ENCODE results near the gene ZNF785. TPM values are rescaled to one million over a fixed set of nuclear protein-coding genes. Genes with fewer than 3 reads are reported as not detected.

The ZNF785 gene
- total and polyA plus RNA-seq, 2 of the 13 experiments (the other 11 are each of a cell fraction or from before 2014, with no cell fraction given), result 0.01 TPM; not detected in 1

DNA sequence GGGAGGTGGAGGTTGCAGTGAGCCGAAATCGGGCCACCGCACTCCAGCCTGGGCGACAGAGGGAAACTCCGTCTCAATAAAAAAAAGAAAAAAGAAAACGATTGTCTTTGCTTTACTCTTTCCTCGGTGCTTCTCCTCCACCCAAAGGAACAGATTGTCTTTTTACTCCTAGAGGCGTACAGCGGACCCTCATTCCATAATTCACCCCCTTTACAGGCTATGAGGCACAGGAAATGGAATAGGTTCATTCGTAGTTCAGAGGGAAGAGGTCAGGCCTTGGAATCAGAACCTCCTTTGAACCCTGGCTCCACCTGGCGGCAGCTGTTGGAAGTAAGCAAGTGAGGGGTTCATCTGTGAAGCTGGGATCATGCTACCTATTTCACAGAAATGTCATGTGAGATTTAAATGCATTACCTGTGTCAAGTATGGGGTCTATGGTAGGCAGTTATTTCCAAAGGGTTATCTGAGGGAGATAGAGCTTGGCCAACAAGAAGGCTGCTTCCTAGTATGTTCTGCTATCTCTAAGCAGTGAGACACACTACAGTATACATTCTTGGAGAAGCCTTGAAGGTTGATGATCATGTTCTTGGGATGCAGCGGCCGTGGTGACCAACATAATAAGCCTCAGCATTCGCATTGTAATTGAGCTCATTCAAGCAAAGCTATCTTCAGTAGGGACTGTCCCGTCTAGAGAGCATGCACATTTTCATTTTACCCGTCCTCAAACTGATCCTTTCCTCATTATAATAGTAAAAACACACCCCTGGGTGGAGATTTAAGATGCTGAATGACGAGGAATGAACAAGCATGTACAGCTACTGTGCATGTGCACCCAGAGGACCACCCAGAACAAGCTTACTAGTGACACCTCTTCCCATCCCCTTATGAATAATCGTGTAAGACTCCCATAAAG is 43.4 kb upstream of the ZNF785 start (continued):
- TF ChIP-seq, protein P1, sequence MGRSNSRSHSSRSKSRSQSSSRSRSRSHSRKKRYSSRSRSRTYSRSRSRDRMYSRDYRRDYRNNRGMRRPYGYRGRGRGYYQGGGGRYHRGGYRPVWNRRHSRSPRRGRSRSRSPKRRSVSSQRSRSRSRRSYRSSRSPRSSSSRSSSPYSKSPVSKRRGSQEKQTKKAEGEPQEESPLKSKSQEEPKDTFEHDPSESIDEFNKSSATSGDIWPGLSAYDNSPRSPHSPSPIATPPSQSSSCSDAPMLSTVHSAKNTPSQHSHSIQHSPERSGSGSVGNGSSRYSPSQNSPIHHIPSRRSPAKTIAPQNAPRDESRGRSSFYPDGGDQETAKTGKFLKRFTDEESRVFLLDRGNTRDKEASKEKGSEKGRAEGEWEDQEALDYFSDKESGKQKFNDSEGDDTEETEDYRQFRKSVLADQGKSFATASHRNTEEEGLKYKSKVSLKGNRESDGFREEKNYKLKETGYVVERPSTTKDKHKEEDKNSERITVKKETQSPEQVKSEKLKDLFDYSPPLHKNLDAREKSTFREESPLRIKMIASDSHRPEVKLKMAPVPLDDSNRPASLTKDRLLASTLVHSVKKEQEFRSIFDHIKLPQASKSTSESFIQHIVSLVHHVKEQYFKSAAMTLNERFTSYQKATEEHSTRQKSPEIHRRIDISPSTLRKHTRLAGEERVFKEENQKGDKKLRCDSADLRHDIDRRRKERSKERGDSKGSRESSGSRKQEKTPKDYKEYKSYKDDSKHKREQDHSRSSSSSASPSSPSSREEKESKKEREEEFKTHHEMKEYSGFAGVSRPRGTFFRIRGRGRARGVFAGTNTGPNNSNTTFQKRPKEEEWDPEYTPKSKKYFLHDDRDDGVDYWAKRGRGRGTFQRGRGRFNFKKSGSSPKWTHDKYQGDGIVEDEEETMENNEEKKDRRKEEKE (IDR thresholded peaks at IDR 0.05), result no peak
- TF ChIP-seq ELF4 (CRISPR knock-in tag; IDR thresholded peaks at IDR 0.05; ENCODE audit: borderline replicate concordance) (no peak), SP2 (CRISPR knock-in tag; IDR thresholded peaks at IDR 0.05) (no peak), STAG1 (CRISPR knock-in tag; IDR thresholded peaks at IDR 0.05) (peak; percentile 95), ZNF777 (CRISPR knock-in tag; IDR thresholded peaks at IDR 0.05) (peak; percentile 35; the same call in 1 of the 2 replicates), ZNF253 (CRISPR knock-in tag; IDR thresholded peaks at IDR 0.05; ENCODE audit: borderline replicate concordance) (no peak), ZNF737 (CRISPR knock-in tag; IDR thresholded peaks at IDR 0.05; ENCODE audit: borderline replicate concordance) (no peak), EHMT2 (IDR thresholded peaks at IDR 0.05; ENCODE audit: borderline replicate concordance, low read depth, low read length) (no peak), MEF2D (CRISPR knock-in tag; IDR thresholded peaks at IDR 0.05) (no peak), ZNF629 (CRISPR knock-in tag; conservative IDR thresholded peaks at IDR 0.05) (no peak), ERF (CRISPR knock-in tag; IDR thresholded peaks at IDR 0.05) (peak; percentile 71; the same call in 1 of the 2 replicates), ZSCAN12 (CRISPR knock-in tag; IDR thresholded peaks at IDR 0.05) (no peak), E2F1 (CRISPR knock-in tag; IDR thresholded peaks at IDR 0.05) (no peak), ZNF138 (CRISPR knock-in tag; IDR thresholded peaks at IDR 0.05; ENCODE audit: low read depth) (no peak), NCOA5 (CRISPR knock-in tag; IDR thresholded peaks at IDR 0.05) (no peak), TBP (CRISPR knock-in tag; IDR thresholded peaks at IDR 0.05) (no peak), ELF3 (CRISPR knock-in tag; IDR thresholded peaks at IDR 0.05) (peak; percentile 45; the same call in 1 of the 2 replicates), ZNF564 (CRISPR knock-in tag; IDR thresholded peaks at IDR 0.05) (no peak), IKZF1 (IDR thresholded peaks at IDR 0.05) (no peak), ZNF772 (CRISPR knock-in tag; IDR thresholded peaks at IDR 0.05) (no peak; the same call in 1 of the 2 replicates), ZNF451 (CRISPR knock-in tag; IDR thresholded peaks at IDR 0.05) (no peak; the same call in 1 of the 2 replicates), ZNF709 (CRISPR knock-in tag; IDR thresholded peaks at IDR 0.05) (no peak), ZNF329 (CRISPR knock-in tag; IDR thresholded peaks at IDR 0.05; ENCODE audit: low read depth) (no peak)
- TF ChIP-seq, protein P2, sequence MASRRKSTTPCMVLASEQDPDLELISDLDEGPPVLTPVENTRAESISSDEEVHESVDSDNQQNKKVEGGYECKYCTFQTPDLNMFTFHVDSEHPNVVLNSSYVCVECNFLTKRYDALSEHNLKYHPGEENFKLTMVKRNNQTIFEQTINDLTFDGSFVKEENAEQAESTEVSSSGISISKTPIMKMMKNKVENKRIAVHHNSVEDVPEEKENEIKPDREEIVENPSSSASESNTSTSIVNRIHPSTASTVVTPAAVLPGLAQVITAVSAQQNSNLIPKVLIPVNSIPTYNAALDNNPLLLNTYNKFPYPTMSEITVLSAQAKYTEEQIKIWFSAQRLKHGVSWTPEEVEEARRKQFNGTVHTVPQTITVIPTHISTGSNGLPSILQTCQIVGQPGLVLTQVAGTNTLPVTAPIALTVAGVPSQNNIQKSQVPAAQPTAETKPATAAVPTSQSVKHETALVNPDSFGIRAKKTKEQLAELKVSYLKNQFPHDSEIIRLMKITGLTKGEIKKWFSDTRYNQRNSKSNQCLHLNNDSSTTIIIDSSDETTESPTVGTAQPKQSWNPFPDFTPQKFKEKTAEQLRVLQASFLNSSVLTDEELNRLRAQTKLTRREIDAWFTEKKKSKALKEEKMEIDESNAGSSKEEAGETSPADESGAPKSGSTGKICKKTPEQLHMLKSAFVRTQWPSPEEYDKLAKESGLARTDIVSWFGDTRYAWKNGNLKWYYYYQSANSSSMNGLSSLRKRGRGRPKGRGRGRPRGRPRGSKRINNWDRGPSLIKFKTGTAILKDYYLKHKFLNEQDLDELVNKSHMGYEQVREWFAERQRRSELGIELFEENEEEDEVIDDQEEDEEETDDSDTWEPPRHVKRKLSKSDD (CRISPR knock-in tag; IDR thresholded peaks at IDR 0.05; ENCODE audit: low read depth), result no peak
